CD4-positive, alpha-beta T cell treated with Interleukin-4 for 1 hour (primary cell): Measurements from ENCODE around the gene ZNHIT1.
A peak's percentile ranks its signal among the peaks of the same experiment; 100 is the strongest.

Experiments used
- DNase-seq, 2 donors: peaks; one replicate each; pipeline ENCODE4 v3.0.0-alpha.2; 2020 to 2022

The ZNHIT1 gene

GRCh38 chr7:101220295-101220694 is 2.3 kb downstream of the ZNHIT1 start:
- no peak for DNase-seq

GRCh38 chr7:101222275-101222830 is 4.4 kb downstream of the ZNHIT1 start:
- no peak for DNase-seq

GRCh38 chr7:101223528-101223927 is 5.6 kb downstream of the ZNHIT1 start:
- DNase-seq = no peak

- no peak for DNase-seq
Measured at GRCh38 chr7:101225650-101226049, 7.7 kb downstream of the ZNHIT1 start.

GRCh38 chr7:101226721-101227120 is 8.8 kb downstream of the ZNHIT1 start:
- no peak for DNase-seq

GRCh38 chr7:101231644-101232043 is 13.7 kb downstream of the ZNHIT1 start:
- no peak for DNase-seq

- DNase-seq = no peak
Measured at GRCh38 chr7:101232141-101232850, 14.3 kb downstream of the ZNHIT1 start.

- DNase-seq = no peak
Measured at GRCh38 chr7:101233907-101234547, 16.1 kb downstream of the ZNHIT1 start.

GRCh38 chr7:101234636-101235035 is 16.7 kb downstream of the ZNHIT1 start:
- DNase-seq = no peak

GRCh38 chr7:101235050-101235449 is 17.1 kb downstream of the ZNHIT1 start:
- no peak for DNase-seq

- DNase-seq = no peak
Measured at GRCh38 chr7:101235522-101235921, 17.6 kb downstream of the ZNHIT1 start.

GRCh38 chr7:101236292-101236835 is 18.4 kb downstream of the ZNHIT1 start:
- DNase-seq = no peak

- no peak for DNase-seq
Measured at GRCh38 chr7:101237206-101238067, 19.5 kb downstream of the ZNHIT1 start, which contains the start of gene CLDN15. Gene CLDN15 (minus strand): TSS chr7:101237802. CDS start chr7:101237581, 221 bp downstream.

- DNase-seq = no peak
Measured at GRCh38 chr7:101238226-101239182, 20.5 kb downstream of the ZNHIT1 start.

GRCh38 chr7:101239191-101239950 is 21.4 kb downstream of the ZNHIT1 start:
- no peak for DNase-seq

- no peak for DNase-seq
Measured at GRCh38 chr7:101239951-101240220, 21.9 kb downstream of the ZNHIT1 start.

- DNase-seq = no peak
Measured at GRCh38 chr7:101240226-101241014, 22.5 kb downstream of the ZNHIT1 start.

- peak in 1 of 2 donors; percentile 23 for DNase-seq
Measured at GRCh38 chr7:101241015-101241363, 23.0 kb downstream of the ZNHIT1 start.

- no peak for DNase-seq
Measured at GRCh38 chr7:101241443-101242349, 23.7 kb downstream of the ZNHIT1 start.
